GM12878 (cell line): ENCODE data around the gene ERFL. TPM values are rescaled to one million over a fixed set of nuclear protein-coding genes. Genes with fewer than 3 reads are reported as not detected.
A peak's percentile ranks its signal among the peaks of the same experiment; 100 is the strongest.

Source experiments
- CHD1 ChIP-seq: IDR thresholded peaks from 2 replicates; pipeline ENCODE4 v1.6.1; 2012; ENCODE audit warnings: low read depth, low read length, improper control_type of control experiment
- EGR1 ChIP-seq, 2 experiments: IDR thresholded peaks; 1 replicate in 1 of 2; 2 replicates in 1 of 2; pipeline ENCODE4 v1.6.1; 2011 to 2012; ENCODE audit warnings: low read depth in 2 of 2, low read length in 2 of 2, borderline replicate concordance in 1 of 2, mild to moderate bottlenecking in 1 of 2, moderate library complexity in 1 of 2
- ETV6 ChIP-seq, 2 experiments: fragments of 450-650 bp in 1 of 2; IDR thresholded peaks in 1 of 2; conservative IDR thresholded peaks in 1 of 2; 2 replicates each; pipeline ENCODE4 v1.6.1; 2014; ENCODE audit warnings: antibody characterized with exemption in 1 of 2, borderline replicate concordance in 1 of 2, low read depth in 1 of 2, mild to moderate bottlenecking in 1 of 2, moderate library complexity in 1 of 2
- HCFC1 ChIP-seq: fragments of 150-350 bp; IDR thresholded peaks from 2 replicates; pipeline ENCODE4 v1.6.1; 2014; ENCODE audit warnings: low read length
- HDGF ChIP-seq: fragments of 450-650 bp; IDR thresholded peaks from 2 replicates; pipeline ENCODE4 v1.6.1; 2016; ENCODE audit warnings: antibody characterized with exemption
- NKRF ChIP-seq: fragments of 450-650 bp; conservative IDR thresholded peaks from 2 replicates; pipeline ENCODE4 v1.6.1; 2017; ENCODE audit warnings: mild to moderate bottlenecking, moderate library complexity
- POLR2AphosphoS5 ChIP-seq: IDR thresholded peaks from 2 replicates; pipeline ENCODE4 v1.6.1; 2011; ENCODE audit warnings: mild to moderate bottlenecking, low read length, inconsistent platforms
- RBBP5 ChIP-seq: fragments of 200-600 bp; sonication (generic); conservative IDR thresholded peaks from 2 replicates; pipeline ENCODE4 v1.6.1; 2016
- SREBF1 ChIP-seq: IDR thresholded peaks from 2 replicates; pipeline ENCODE4 v1.6.1; 2012; ENCODE audit warnings: mild to moderate bottlenecking, low read length
- SUPT20H ChIP-seq: IDR thresholded peaks from 2 replicates; pipeline ENCODE4 v1.6.1; 2011; ENCODE audit warnings: low read depth, mild to moderate bottlenecking, low read length, moderate library complexity, borderline replicate concordance; ENCODE audit not compliant: control insufficient read depth
- polyA plus RNA-seq, 11 experiments: library from polyadenylated mRNA; depleted of rRNA in 4 of 11; unstranded in 6 of 11; stranded (reverse) in 5 of 11; fragments of >200 nt; fragmentation: Nextera tagmentation in 4 of 11; fragmentation: Illumina TruSeq in 1 of 11; extraction: Ambion mirVana in 4 of 11; extraction: Trizol in 1 of 11; gene quantifications; 1 replicate in 1 of 11; 2 replicates in 10 of 11; pipeline versions ENCODE4 v1.2.1 to v1.2.3, GENCODE V29; 2011 to 2016; ENCODE audit warnings: inconsistent platforms in 2 of 11, missing spikeins in 2 of 11, low read depth in 1 of 11
- total RNA-seq, 4 experiments: library from RNA; depleted of rRNA in 3 of 4; stranded (reverse); fragments of >200 nt in 3 of 4; fragmentation: Illumina TruSeq in 1 of 4; extraction: Trizol in 1 of 4; gene quantifications; 2 replicates each; pipeline versions ENCODE4 v1.2.1 to v1.2.3, GENCODE V29; 2013 to 2021
- TF ChIP-seq, protein P1 (sequence below): fragments of 450-650 bp; IDR thresholded peaks from 2 replicates; pipeline ENCODE4 v1.6.1; 2016; ENCODE audit warnings: mild to moderate bottlenecking, moderate library complexity, borderline replicate concordance
- TF ChIP-seq, protein P2 (sequence below): fragments of 450-650 bp; IDR thresholded peaks from 2 replicates; pipeline ENCODE4 v1.6.1; 2017; ENCODE audit warnings: mild to moderate bottlenecking
- TF ChIP-seq, protein P3 (sequence below): fragments of 150-350 bp; IDR thresholded peaks from 2 replicates; pipeline ENCODE4 v1.6.1; 2014; ENCODE audit warnings: mild to moderate bottlenecking, low read depth, low read length
- TF ChIP-seq, protein P4 (sequence below): fragments of 150-350 bp; IDR thresholded peaks from 2 replicates; pipeline ENCODE4 v1.6.1; 2016; ENCODE audit warnings: low read depth, low read length

The ERFL gene
- total and polyA plus RNA-seq, 10 of the 15 experiments (the other 5 are each of a cell fraction or from before 2014, with no cell fraction given) = 0.04 to 0.10 (median 0.05) TPM; not detected in 7

GRCh38 chr19:41859618-41860418 lies 68.4 kb downstream of the ERFL start, which contains the start of gene RPS19 (continued):
- TF ChIP-seq, protein P1, sequence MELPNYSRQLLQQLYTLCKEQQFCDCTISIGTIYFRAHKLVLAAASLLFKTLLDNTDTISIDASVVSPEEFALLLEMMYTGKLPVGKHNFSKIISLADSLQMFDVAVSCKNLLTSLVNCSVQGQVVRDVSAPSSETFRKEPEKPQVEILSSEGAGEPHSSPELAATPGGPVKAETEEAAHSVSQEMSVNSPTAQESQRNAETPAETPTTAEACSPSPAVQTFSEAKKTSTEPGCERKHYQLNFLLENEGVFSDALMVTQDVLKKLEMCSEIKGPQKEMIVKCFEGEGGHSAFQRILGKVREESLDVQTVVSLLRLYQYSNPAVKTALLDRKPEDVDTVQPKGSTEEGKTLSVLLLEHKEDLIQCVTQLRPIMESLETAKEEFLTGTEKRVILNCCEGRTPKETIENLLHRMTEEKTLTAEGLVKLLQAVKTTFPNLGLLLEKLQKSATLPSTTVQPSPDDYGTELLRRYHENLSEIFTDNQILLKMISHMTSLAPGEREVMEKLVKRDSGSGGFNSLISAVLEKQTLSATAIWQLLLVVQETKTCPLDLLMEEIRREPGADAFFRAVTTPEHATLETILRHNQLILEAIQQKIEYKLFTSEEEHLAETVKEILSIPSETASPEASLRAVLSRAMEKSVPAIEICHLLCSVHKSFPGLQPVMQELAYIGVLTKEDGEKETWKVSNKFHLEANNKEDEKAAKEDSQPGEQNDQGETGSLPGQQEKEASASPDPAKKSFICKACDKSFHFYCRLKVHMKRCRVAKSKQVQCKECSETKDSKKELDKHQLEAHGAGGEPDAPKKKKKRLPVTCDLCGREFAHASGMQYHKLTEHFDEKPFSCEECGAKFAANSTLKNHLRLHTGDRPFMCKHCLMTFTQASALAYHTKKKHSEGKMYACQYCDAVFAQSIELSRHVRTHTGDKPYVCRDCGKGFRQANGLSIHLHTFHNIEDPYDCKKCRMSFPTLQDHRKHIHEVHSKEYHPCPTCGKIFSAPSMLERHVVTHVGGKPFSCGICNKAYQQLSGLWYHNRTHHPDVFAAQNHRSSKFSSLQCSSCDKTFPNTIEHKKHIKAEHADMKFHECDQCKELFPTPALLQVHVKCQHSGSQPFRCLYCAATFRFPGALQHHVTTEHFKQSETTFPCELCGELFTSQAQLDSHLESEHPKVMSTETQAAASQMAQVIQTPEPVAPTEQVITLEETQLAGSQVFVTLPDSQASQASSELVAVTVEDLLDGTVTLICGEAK = peak; percentile 93
- TF ChIP-seq HCFC1 (peak; percentile 91), POLR2AphosphoS5 (peak; percentile 98), SREBF1 (no peak), NKRF (peak; percentile 98), ETV6 (conservative IDR thresholded peaks at IDR 0.05 in 1 of 2, IDR thresholded peaks at IDR 0.05 in 1 of 2; ENCODE audit: borderline replicate concordance in 1 of 2, low read depth in 1 of 2) (peak; percentile 100), RBBP5 (no peak), SUPT20H (no peak), HDGF (peak; percentile 97; the same call in 1 of the 2 replicates), EGR1 (IDR thresholded peaks at IDR 0.05; ENCODE audit: borderline replicate concordance in 1 of 2, low read depth in 2 of 2, low read length in 2 of 2) (peak in 1 of 2 experiments; percentile 91; a peak in 2 of 3 replicates), CHD1 (no peak; the same call in 1 of the 2 replicates)
- TF ChIP-seq, protein P2, sequence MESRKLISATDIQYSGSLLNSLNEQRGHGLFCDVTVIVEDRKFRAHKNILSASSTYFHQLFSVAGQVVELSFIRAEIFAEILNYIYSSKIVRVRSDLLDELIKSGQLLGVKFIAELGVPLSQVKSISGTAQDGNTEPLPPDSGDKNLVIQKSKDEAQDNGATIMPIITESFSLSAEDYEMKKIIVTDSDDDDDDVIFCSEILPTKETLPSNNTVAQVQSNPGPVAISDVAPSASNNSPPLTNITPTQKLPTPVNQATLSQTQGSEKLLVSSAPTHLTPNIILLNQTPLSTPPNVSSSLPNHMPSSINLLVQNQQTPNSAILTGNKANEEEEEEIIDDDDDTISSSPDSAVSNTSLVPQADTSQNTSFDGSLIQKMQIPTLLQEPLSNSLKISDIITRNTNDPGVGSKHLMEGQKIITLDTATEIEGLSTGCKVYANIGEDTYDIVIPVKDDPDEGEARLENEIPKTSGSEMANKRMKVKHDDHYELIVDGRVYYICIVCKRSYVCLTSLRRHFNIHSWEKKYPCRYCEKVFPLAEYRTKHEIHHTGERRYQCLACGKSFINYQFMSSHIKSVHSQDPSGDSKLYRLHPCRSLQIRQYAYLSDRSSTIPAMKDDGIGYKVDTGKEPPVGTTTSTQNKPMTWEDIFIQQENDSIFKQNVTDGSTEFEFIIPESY = peak; percentile 28; the same call in 1 of the 2 replicates
- TF ChIP-seq, protein P3, sequence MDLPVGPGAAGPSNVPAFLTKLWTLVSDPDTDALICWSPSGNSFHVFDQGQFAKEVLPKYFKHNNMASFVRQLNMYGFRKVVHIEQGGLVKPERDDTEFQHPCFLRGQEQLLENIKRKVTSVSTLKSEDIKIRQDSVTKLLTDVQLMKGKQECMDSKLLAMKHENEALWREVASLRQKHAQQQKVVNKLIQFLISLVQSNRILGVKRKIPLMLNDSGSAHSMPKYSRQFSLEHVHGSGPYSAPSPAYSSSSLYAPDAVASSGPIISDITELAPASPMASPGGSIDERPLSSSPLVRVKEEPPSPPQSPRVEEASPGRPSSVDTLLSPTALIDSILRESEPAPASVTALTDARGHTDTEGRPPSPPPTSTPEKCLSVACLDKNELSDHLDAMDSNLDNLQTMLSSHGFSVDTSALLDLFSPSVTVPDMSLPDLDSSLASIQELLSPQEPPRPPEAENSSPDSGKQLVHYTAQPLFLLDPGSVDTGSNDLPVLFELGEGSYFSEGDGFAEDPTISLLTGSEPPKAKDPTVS = no peak
- TF ChIP-seq, protein P4, sequence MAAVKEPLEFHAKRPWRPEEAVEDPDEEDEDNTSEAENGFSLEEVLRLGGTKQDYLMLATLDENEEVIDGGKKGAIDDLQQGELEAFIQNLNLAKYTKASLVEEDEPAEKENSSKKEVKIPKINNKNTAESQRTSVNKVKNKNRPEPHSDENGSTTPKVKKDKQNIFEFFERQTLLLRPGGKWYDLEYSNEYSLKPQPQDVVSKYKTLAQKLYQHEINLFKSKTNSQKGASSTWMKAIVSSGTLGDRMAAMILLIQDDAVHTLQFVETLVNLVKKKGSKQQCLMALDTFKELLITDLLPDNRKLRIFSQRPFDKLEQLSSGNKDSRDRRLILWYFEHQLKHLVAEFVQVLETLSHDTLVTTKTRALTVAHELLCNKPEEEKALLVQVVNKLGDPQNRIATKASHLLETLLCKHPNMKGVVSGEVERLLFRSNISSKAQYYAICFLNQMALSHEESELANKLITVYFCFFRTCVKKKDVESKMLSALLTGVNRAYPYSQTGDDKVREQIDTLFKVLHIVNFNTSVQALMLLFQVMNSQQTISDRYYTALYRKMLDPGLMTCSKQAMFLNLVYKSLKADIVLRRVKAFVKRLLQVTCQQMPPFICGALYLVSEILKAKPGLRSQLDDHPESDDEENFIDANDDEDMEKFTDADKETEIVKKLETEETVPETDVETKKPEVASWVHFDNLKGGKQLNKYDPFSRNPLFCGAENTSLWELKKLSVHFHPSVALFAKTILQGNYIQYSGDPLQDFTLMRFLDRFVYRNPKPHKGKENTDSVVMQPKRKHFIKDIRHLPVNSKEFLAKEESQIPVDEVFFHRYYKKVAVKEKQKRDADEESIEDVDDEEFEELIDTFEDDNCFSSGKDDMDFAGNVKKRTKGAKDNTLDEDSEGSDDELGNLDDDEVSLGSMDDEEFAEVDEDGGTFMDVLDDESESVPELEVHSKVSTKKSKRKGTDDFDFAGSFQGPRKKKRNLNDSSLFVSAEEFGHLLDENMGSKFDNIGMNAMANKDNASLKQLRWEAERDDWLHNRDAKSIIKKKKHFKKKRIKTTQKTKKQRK = no peak
